ENCODE data around the gene CLCN6. TPM values are rescaled to one million over a fixed set of nuclear protein-coding genes. Genes with fewer than 3 reads are reported as not detected.

The CLCN6 gene
- total RNA-seq, 2 donors from 2014 or later: 8.4 to 14.5 TPM

GRCh38 chr1:11862890-11863289, 56.9 kb downstream of the CLCN6 start:
- H3K36me3 ChIP-seq: no peaks in the 10 kb centered on the region
- H3K9me3 ChIP-seq: no peaks in the 10 kb centered on the region
- no peak for DNase-seq
- no peak overlapping the region for H3K4me3 ChIP-seq
- no peak for TF ChIP-seq CTCF (IDR thresholded peaks at IDR 0.05)
- no peak overlapping the region for H3K9ac ChIP-seq (ENCODE audit: low read depth in 2 of 2, low read length in 2 of 2)
- no peak overlapping the region for H3K27ac ChIP-seq
- intact Hi-C loops (cut with DNase I): no loop called here
- peaks cover 22% of the 10 kb centered on the region for H3K27me3 ChIP-seq
- no peaks in the 10 kb centered on the region for H3K4me1 ChIP-seq

- Histone ChIP-seq H3K9ac (ENCODE audit: low read depth in 2 of 2, low read length in 2 of 2) (no peak overlapping the region), H3K4me1 (no peaks in the 10 kb centered on the region), H3K9me3 (no peaks in the 10 kb centered on the region), H3K27ac (no peak overlapping the region), H3K27me3 (no peaks in the 10 kb centered on the region), H3K4me3 (no peak overlapping the region), H3K36me3 (no peaks in the 10 kb centered on the region)
- intact Hi-C loops (cut with DNase I): no loop called here
- no peak for TF ChIP-seq CTCF (IDR thresholded peaks at IDR 0.05)
- DNase-seq: no peak
Measured at GRCh38 chr1:11868331-11868980, 62.5 kb downstream of the CLCN6 start.

- TF ChIP-seq CTCF (IDR thresholded peaks at IDR 0.05): no peak
- Histone ChIP-seq H3K4me1 (no peaks in the 10 kb centered on the region), H3K36me3 (no peaks in the 10 kb centered on the region), H3K9ac (ENCODE audit: low read depth in 2 of 2, low read length in 2 of 2) (no peak overlapping the region), H3K9me3 (no peaks in the 10 kb centered on the region), H3K4me3 (no peak overlapping the region), H3K27ac (no peak overlapping the region), H3K27me3 (no peaks in the 10 kb centered on the region)
- intact Hi-C loops (cut with DNase I): no loop called here
- no peak for DNase-seq
Measured at GRCh38 chr1:11869104-11869503, 63.1 kb downstream of the CLCN6 start.

- Histone ChIP-seq H3K9ac (ENCODE audit: low read depth in 2 of 2, low read length in 2 of 2) (no peak overlapping the region), H3K36me3 (no peaks in the 10 kb centered on the region), H3K4me3 (no peak overlapping the region), H3K27ac (no peak overlapping the region), H3K27me3 (no peaks in the 10 kb centered on the region), H3K4me1 (no peaks in the 10 kb centered on the region), H3K9me3 (no peaks in the 10 kb centered on the region)
- DNase-seq: no peak
- TF ChIP-seq CTCF (IDR thresholded peaks at IDR 0.05): no peak
- intact Hi-C loops (cut with DNase I): no loop called here
Measured at GRCh38 chr1:11869650-11870207, 63.7 kb downstream of the CLCN6 start.

- Histone ChIP-seq H3K27me3 (no peaks in the 10 kb centered on the region), H3K9ac (ENCODE audit: low read depth in 2 of 2, low read length in 2 of 2) (no peak overlapping the region), H3K4me3 (no peak overlapping the region), H3K9me3 (no peaks in the 10 kb centered on the region), H3K4me1 (no peaks in the 10 kb centered on the region), H3K36me3 (no peaks in the 10 kb centered on the region), H3K27ac (no peak overlapping the region)
- DNase-seq: no peak
- intact Hi-C loops (cut with DNase I): no loop called here
- no peak for TF ChIP-seq CTCF (IDR thresholded peaks at IDR 0.05)
Measured at GRCh38 chr1:11872545-11872944, 66.6 kb downstream of the CLCN6 start.
